Liver (tissue), 3 donors: ENCODE measurements around the gene TERB1.

Experiments
- EGR1 ChIP-seq, 2 donors: IDR thresholded peaks; 2 replicates each; pipeline ENCODE4 v1.6.1; 2016 to 2018; ENCODE audit warnings: antibody characterized with exemption in 2 of 2, low read depth in 2 of 2
- NR2F2 ChIP-seq: IDR thresholded peaks from 2 replicates; pipeline ENCODE4 v1.6.1; 2016; ENCODE audit warnings: antibody characterized with exemption
- RAD21 ChIP-seq, 2 donors: IDR thresholded peaks; 2 replicates each; pipeline ENCODE4 v1.6.1; 2016; ENCODE audit warnings: antibody characterized with exemption in 2 of 2, mild to moderate bottlenecking in 2 of 2
- SP1 ChIP-seq: IDR thresholded peaks from 2 replicates; pipeline ENCODE4 v1.6.1; 2018; ENCODE audit warnings: antibody characterized with exemption, mild to moderate bottlenecking
- YY1 ChIP-seq: IDR thresholded peaks from 2 replicates; pipeline ENCODE4 v1.6.1; 2016; ENCODE audit warnings: antibody characterized with exemption, mild to moderate bottlenecking
- TF ChIP-seq, protein P1 (sequence below): fragments of 150-350 bp; IDR thresholded peaks from 2 replicates; pipeline ENCODE4 v1.5.1; 2017; ENCODE audit warnings: improper control_type of control experiment, low read depth, low read length; ENCODE audit not compliant: missing input control
- TF ChIP-seq, protein P2 (sequence below): IDR thresholded peaks from 2 replicates; pipeline ENCODE4 v1.6.1; 2016; ENCODE audit warnings: antibody characterized with exemption
- TF ChIP-seq, protein P3 (sequence below): IDR thresholded peaks from 2 replicates; pipeline ENCODE4 v1.6.1; 2016; ENCODE audit warnings: antibody characterized with exemption
- donor health status: healthy.
- donor health status: healthy.

DNA sequence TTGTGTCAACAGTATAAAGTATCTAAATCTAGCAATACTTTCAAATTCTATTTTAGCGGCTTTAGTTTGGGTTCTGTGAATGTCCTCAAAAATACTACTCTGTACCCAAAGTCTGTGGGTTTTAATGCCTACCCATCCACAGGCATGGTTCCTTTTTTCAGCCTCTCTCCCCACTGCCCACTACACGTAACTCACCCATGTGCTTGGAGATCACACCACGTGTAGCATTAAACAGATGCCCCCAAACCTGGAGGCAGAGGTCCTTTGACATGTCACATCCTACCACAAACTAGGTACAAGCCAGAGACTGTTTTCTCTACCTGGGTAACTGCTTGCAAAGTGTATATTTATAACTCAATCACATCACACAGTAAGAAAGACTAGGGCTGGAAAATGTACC is 55.3 kb downstream of the TERB1 start:
- no peak for TF ChIP-seq SP1
- TF ChIP-seq, protein P1, sequence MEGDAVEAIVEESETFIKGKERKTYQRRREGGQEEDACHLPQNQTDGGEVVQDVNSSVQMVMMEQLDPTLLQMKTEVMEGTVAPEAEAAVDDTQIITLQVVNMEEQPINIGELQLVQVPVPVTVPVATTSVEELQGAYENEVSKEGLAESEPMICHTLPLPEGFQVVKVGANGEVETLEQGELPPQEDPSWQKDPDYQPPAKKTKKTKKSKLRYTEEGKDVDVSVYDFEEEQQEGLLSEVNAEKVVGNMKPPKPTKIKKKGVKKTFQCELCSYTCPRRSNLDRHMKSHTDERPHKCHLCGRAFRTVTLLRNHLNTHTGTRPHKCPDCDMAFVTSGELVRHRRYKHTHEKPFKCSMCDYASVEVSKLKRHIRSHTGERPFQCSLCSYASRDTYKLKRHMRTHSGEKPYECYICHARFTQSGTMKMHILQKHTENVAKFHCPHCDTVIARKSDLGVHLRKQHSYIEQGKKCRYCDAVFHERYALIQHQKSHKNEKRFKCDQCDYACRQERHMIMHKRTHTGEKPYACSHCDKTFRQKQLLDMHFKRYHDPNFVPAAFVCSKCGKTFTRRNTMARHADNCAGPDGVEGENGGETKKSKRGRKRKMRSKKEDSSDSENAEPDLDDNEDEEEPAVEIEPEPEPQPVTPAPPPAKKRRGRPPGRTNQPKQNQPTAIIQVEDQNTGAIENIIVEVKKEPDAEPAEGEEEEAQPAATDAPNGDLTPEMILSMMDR, result no peak
- no peak for TF ChIP-seq RAD21 (IDR thresholded peaks at IDR 0.05)
- TF ChIP-seq, protein P2, sequence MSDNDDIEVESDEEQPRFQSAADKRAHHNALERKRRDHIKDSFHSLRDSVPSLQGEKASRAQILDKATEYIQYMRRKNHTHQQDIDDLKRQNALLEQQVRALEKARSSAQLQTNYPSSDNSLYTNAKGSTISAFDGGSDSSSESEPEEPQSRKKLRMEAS, result no peak
- TF ChIP-seq, protein P3, sequence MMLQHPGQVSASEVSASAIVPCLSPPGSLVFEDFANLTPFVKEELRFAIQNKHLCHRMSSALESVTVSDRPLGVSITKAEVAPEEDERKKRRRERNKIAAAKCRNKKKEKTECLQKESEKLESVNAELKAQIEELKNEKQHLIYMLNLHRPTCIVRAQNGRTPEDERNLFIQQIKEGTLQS, result no peak
- TF ChIP-seq EGR1 (IDR thresholded peaks at IDR 0.05; ENCODE audit: low read depth in 2 of 2), result no peak
- no peak for TF ChIP-seq YY1
- no peak for TF ChIP-seq NR2F2
